OCI-LY1 (cell line): ENCODE data around the gene MESD.
A peak's percentile ranks its signal among the peaks of the same experiment; 100 is the strongest.

Experiments
- H2AFZ ChIP-seq: fragments of 200-600 bp; sonication (generic), shearing (Covaris generic); 2 replicates; pipeline ENCODE4 v1.6.0; 2014; ENCODE audit warnings: antibody characterized with exemption, mild to moderate bottlenecking, low read length
- H3F3A ChIP-seq: fragments of 200-600 bp; sonication (generic), shearing (Covaris generic); 2 replicates; pipeline ENCODE4 v1.6.0; 2014; ENCODE audit warnings: mild to moderate bottlenecking, antibody characterized with exemption, low read length, moderate library complexity; ENCODE audit not compliant: insufficient read depth
- H3K27ac ChIP-seq: fragments of 200-600 bp; sonication (generic); 2 replicates; pipeline ENCODE4 v1.5.1; 2014; ENCODE audit warnings: low read length, mixed run types, mild to moderate bottlenecking, low read depth; ENCODE audit not compliant: poor library complexity, severe bottlenecking
- H3K27me3 ChIP-seq: fragments of 200-600 bp; sonication (generic); 2 replicates; pipeline ENCODE4 v1.6.0; 2014; ENCODE audit warnings: antibody characterized with exemption, mild to moderate bottlenecking, low read length, moderate library complexity; ENCODE audit not compliant: insufficient read depth
- H3K36me3 ChIP-seq: fragments of 200-600 bp; sonication (generic); 2 replicates; pipeline ENCODE4 v1.6.1; 2014; ENCODE audit warnings: mild to moderate bottlenecking, antibody characterized with exemption, low read length, moderate library complexity, mixed read lengths; ENCODE audit not compliant: insufficient read depth
- H3K4me1 ChIP-seq: fragments of 200-600 bp; sonication (generic); 2 replicates; pipeline ENCODE4 v1.5.1; 2014; ENCODE audit warnings: mild to moderate bottlenecking, low read length, moderate library complexity; ENCODE audit not compliant: insufficient read depth, severe bottlenecking
- H3K4me2 ChIP-seq: fragments of 200-600 bp; sonication (generic), shearing (Covaris generic); 2 replicates; pipeline ENCODE4 v1.6.1; 2014; ENCODE audit warnings: low read length
- H3K4me3 ChIP-seq: fragments of 200-600 bp; sonication (generic); 2 replicates; pipeline ENCODE4 v1.5.1; 2014; ENCODE audit warnings: low read length, low read depth, mild to moderate bottlenecking, mixed read lengths; ENCODE audit not compliant: poor library complexity, severe bottlenecking
- H3K79me2 ChIP-seq: fragments of 200-600 bp; shearing (Covaris generic); 2 replicates; pipeline ENCODE4 v1.6.1; 2016; ENCODE audit warnings: mixed run types, low read length, mixed read lengths; ENCODE audit not compliant: insufficient read depth
- H3K9ac ChIP-seq: fragments of 200-600 bp; sonication (generic), shearing (Covaris generic); 2 replicates; pipeline ENCODE4 v1.6.1; 2014; ENCODE audit warnings: mild to moderate bottlenecking, low read length, mixed read lengths
- H3K9me2 ChIP-seq: fragments of 200-600 bp; sonication (generic), shearing (Covaris generic); 2 replicates; pipeline ENCODE4 v1.6.1; 2014; ENCODE audit warnings: low read depth, mild to moderate bottlenecking, low read length, mixed read lengths
- H3K9me3 ChIP-seq: fragments of 200-600 bp; shearing (Covaris generic); 2 replicates; pipeline ENCODE4 v1.6.1; 2014; ENCODE audit warnings: low read length, mixed read lengths
- H4K20me1 ChIP-seq: fragments of 200-600 bp; sonication (generic), shearing (Covaris generic); 2 replicates; pipeline ENCODE4 v1.6.0; 2016; ENCODE audit warnings: mild to moderate bottlenecking, low read length; ENCODE audit not compliant: insufficient read depth
- CTCF ChIP-seq: fragments of 200-600 bp; sonication (generic), shearing (Covaris generic); IDR thresholded peaks from 2 replicates; pipeline ENCODE4 v1.5.1; 2017; ENCODE audit warnings: mild to moderate bottlenecking, antibody characterized with exemption, low read length, moderate library complexity, mixed read lengths
- EZH2 ChIP-seq: fragments of 200-600 bp; sonication (generic), shearing (Covaris generic); IDR thresholded peaks from 2 replicates; pipeline ENCODE4 v1.8.0; 2017; ENCODE audit warnings: borderline replicate concordance, mixed run types, mild to moderate bottlenecking, antibody characterized with exemption, low read length, moderate library complexity, mixed read lengths

Gene MESD

GRCh38 chr15:80989518-80990478 is at the start of gene MESD:
TSS of gene MESD (minus strand) at chr15:80989819. CDS start at chr15:80989791, 28 bp downstream.
- Histone ChIP-seq H3K27me3 (no peaks in the 10 kb centered on the region), H3K9ac (peak within 1 kb of the TSS; percentile 97), H3K4me3 (peak within 1 kb of the TSS; percentile 98), H3K4me1 (peaks cover 59% of the 10 kb centered on the region), H3K36me3 (peaks cover 9% of the 10 kb centered on the region; the same call in 1 of the 2 replicates), H3F3A (no peaks in the 10 kb centered on the region), H3K27ac (peak within 1 kb of the TSS; percentile 38), H3K9me2 (no peaks in the 10 kb centered on the region), H4K20me1 (no peaks in the 10 kb centered on the region), H3K79me2 (peaks cover 42% of the 10 kb centered on the region), H3K9me3 (no peaks in the 10 kb centered on the region), H2AFZ (peak within 1 kb of the TSS; percentile 95), H3K4me2 (peak within 1 kb of the TSS; percentile 98)
- TF ChIP-seq CTCF (no peak), EZH2 (no peak)

GRCh38 chr15:81038975-81039607 is 49.5 kb upstream of the MESD start:
- no peak overlapping the region for H2AFZ ChIP-seq

More at GRCh38 chr15:81038975-81039607, 49.5 kb upstream of the MESD start:
- Histone ChIP-seq H3K4me1 (no peaks in the 10 kb centered on the region), H4K20me1 (no peaks in the 10 kb centered on the region), H3K9me2 (no peaks in the 10 kb centered on the region), H3K36me3 (no peaks in the 10 kb centered on the region), H3K27ac (no peak overlapping the region), H3K4me2 (no peak overlapping the region), H3K4me3 (no peak overlapping the region), H3K79me2 (no peaks in the 10 kb centered on the region), H3F3A (no peaks in the 10 kb centered on the region), H3K27me3 (no peaks in the 10 kb centered on the region; the same call in 1 of the 2 replicates), H3K9ac (no peak overlapping the region), H3K9me3 (no peaks in the 10 kb centered on the region)
- no peak for TF ChIP-seq CTCF
- TF ChIP-seq EZH2, result no peak
